NOMO-1 treated with dmso at 0.1 percent for 144 hours (cell line): ENCODE measurements around the gene CRIM1.
A peak's percentile ranks its signal among the peaks of the same experiment; 100 is the strongest.
"Not testable (repeated sequence)": the region's sequence is repeated elsewhere in the genome, so short reads cannot be mapped to it uniquely, and the experiment has no call there.

Experiments
- DNase-seq: peaks from one replicate; lab custom pipeline; 2025; ENCODE audit not compliant: unreplicated experiment; lab: John Stamatoyannopoulos, UW

The CRIM1 gene

GRCh38 chr2:36351291-36351690 lies 4.3 kb upstream of the CRIM1 start:
- DNase-seq: no peak

DNA sequence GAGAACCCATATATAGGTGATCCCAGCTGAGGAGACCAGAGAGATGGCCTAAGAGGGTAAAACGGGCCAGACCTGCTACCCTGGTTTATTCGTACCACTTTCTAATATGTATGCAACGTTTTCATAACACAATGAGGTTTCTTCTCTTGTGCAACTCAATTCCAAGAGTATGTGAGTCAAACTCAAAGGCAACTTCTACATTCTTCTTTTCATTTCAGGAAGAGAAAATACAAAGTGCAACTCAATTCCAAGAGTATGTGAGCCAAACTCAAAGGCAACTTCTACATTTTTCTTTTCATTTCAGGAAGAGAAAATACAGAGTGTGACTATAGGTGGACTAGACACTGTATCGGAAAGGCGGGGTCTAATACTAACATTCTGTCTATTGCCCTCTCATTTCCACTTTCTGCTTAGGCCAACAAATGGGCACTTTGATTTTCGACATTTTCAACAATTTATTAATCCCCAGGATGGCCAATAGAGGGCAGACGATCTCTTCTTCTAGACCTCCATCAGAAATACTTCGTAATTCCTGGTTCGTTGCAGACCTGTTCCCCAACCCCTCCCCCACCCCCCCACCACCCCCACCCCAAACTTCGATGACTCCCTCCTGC lies 3.7 kb upstream of the CRIM1 start:
- DNase-seq: peak; percentile 52

- no peak for DNase-seq
These were observed 2.9 kb upstream of the CRIM1 start for GRCh38 chr2:36352701-36353100.

- no peak for DNase-seq
These were observed 797 bp upstream of the CRIM1 start for GRCh38 chr2:36354811-36355150.

GRCh38 chr2:36355890-36356297 lies 316 bp downstream of the CRIM1 start:
- no peak for DNase-seq

- DNase-seq: no peak
These were observed 866 bp downstream of the CRIM1 start for GRCh38 chr2:36356298-36356989.

DNA sequence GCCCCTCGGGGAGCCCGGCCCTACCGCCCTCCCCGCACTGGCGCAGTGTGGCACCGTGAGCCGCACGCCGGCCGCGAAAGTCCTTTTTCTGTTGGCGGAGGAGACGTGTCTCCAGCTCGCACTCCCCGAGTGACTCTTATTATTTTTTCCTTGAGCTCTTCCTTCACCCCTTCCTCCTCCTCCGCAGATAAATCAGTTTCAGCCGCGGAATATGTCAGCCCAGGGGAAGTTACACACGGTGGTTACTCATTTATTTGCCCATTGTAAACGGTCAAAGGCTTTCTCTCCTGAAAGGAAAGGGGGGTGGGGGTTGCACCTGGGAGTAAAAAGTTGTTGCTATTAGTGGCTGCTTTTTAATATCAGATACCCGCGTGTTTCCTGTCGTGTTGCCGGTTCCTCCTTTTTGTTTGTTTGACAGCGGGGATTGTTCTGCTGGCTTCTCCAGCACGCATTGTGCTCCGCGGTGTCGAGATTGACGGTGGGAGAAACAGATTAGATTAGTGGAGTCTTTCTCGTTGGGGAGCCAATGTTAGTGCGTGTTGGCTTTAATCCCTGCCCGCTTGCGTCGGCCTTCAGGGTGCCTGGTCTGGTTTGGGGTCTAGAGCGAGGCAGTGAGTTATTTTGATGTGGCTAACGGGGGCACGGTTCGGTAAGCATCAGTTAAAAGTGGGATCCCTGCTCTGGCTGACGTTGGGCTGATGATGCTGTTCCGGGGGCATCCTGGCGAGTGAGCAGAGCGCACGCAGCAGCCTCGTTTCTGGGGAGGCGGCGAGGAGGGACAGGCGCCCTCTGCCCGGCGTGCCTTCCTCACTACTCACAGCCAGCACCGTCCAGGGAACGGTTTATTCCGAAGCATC lies 1.6 kb downstream of the CRIM1 start:
- DNase-seq: no peak

GRCh38 chr2:36357847-36358659 lies 2.5 kb downstream of the CRIM1 start:
- DNase-seq: no peak

DNA sequence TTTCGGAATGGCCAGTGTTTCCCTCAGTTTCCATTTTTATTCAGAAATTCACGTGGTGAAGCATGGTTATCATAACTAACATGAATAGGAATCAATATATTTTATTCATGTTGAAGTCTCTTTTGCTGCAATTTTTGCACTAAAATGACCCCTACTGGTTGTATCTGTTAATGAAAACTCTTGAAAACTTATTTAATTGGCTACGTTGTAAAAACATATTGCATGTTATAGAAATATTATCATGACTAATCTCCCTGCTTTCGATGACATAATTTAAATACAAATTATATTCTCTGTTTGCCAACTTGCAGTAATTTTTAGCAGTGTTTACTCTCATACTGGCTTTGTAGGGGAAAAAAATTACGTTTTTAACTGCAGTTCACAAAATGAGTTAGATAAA lies 3.5 kb downstream of the CRIM1 start:
- DNase-seq: no peak

- no peak for DNase-seq
These were observed 4.5 kb downstream of the CRIM1 start for GRCh38 chr2:36360063-36360462.

DNA sequence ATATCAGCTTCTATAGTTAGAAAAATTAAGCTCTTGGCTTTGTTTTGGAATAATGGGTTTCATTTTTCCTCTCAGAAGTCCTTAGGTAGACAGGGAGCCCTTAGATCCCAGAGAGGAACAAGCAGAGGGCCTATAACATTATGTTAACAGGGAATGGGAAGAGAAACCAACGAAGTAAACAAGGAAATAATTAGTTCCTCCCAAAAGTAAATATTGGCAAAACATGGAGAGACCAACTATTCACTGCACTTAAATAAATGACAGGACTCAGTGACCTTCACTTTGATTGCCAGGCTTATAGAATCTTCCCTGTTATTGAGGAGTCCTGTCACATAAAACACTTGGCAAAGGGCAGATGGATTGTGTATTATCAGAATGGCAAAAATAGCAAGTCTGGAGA lies 5.3 kb downstream of the CRIM1 start:
- DNase-seq: no peak

DNA sequence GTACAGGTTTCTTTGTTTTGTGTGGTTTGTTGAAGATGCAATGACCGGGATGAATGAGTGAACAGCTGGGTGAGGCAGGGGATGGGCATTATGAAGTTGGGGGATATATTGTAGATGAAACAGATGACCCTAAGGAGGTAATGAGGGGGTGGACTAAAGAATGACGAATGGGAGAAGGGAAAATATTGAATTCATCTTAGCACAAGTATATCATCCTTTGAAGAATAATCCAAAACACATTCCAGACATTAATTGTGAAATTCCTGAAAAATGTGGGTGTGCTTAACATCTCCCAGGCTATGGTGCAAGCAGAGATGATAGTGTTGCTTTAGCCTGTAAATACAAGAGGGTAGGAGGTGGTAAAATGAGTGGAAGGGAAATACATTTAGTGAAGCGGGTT lies 5.8 kb downstream of the CRIM1 start:
- no peak for DNase-seq

GRCh38 chr2:36362291-36362690 lies 6.7 kb downstream of the CRIM1 start:
- DNase-seq: no peak

DNA sequence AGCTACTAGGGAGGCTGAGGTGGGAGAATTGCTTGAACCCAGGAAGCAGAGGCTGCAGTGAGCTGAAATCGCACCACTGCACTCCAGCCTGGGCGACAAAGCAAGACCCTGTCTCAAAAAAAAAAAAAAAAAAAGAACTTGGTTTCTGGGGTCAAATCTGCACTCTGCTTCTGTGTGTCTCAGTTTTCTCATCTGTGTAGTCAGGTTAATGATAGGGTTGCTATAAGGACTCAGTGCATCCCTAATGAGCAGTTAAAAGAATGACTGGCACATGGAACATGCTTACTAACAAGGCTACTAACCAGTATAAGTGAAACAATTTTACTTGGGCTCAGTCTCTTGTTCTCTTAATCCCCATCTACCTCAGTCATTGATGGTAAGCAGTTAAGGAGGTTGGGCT lies 7.5 kb downstream of the CRIM1 start:
- DNase-seq: not testable (repeated sequence)

DNA sequence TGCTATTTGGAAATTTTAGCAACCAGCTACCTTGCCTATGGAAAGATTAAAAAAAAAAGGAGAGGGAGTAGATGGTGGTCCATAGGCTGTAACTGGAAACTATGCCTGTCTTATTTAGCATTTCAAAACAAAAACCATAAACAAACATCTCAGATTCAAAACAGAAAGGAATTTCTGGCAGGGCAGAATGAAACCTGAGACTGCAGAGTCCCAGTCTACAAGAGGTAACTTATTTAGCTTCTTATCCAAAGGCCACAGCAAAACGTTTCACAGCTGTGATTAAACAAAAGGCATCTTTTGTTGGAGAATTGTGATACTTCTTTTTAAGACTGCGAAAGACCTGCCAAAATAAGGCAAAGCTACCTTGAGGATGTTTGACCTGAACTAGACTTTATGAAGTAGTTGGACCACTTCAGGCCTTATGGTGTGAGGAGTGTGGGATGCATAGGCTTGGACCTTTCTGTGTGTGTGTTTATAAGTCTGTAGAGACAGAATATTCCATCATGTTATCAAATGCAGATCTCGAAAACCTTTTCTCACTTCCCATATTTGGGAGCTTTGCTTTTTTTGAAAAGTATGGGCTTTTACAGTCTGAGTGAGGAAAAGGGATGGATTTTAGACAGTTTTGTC lies 11.0 kb downstream of the CRIM1 start:
- DNase-seq: no peak

GRCh38 chr2:36367486-36367885 lies 11.9 kb downstream of the CRIM1 start:
- no peak for DNase-seq

DNA sequence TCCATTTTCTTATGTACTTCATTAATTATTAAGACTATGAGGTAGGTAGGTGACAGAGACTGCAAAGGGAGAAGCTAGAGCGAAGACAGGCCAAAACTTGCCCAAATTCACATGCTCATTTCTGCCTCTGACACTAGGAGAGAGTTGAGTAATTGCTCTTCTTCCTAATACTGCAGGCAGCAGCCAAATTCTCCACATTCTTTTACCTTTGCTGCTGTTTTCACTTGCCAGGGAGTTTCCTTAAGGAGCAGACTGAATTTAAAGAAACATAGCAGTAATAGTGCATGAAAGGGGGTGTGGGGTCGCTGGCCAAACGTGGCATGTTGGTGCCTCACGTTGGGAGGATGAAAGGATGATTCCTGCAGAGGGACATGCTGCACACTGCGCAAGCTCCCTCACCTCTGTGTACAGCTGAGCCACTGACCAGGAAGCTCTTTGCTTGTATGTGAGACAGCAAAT lies 12.3 kb downstream of the CRIM1 start:
- DNase-seq: no peak

DNA sequence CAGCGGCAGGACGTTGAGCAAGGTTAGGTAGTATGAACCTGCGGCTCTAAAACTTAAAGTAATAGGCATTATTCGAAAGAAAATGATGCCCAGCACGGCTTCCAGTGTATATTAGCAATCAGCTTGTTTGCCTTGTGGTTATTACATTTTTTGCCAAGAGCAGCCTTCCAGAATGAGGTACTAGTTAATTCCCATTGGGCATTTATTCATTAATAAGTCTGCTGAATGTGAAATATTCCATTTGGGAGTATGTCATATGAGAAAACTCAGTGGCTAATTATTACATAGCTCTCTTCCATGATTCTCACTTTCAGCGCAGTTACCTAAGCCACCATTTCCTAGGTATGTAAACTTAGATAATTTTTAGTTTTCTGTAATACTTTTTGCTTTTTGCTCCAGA lies 12.9 kb downstream of the CRIM1 start:
- no peak for DNase-seq

DNA sequence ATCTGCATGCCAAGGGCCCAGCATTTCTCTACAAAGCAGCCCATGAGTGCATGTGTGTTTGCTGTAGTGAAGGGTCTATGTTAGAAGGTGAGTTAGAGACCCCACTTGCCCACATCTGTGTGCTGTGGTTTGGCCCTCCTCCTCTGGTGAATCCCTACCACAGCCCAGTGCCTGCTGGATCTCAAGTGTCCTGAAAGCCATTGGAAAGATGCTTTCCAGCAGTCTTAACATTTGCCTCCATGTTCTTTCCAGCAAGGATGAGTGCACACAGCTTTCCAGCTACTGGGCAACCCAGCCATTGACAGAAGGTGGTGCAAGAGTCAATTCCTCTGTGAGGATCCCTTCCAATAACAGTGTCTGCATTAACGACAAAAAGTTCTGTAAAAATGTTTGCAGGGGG lies 13.6 kb downstream of the CRIM1 start:
- DNase-seq: no peak

- no peak for DNase-seq
These were observed 14.1 kb downstream of the CRIM1 start for GRCh38 chr2:36369716-36370115.

GRCh38 chr2:36370281-36370680 lies 14.7 kb downstream of the CRIM1 start:
- no peak for DNase-seq
